GM19438 (cell line): ENCODE results near the gene MYZAP.

Experiments
- ATAC-seq: cut with Tn5 transposase; IDR thresholded peaks from one replicate; pipeline ENCODE4 v1.9.1; 2021; ENCODE audit warnings: low read depth; ENCODE audit not compliant: unreplicated experiment

MYZAP gene

GRCh38 chr15:57690341-57690966, 98.8 kb downstream of the MYZAP start:
- no peak for ATAC-seq

GRCh38 chr15:57691082-57691481, 99.4 kb downstream of the MYZAP start:
- no peak for ATAC-seq

GRCh38 chr15:57692709-57693108, 101.0 kb downstream of the MYZAP start:
- no peak for ATAC-seq

GRCh38 chr15:57694279-57694678, 102.6 kb downstream of the MYZAP start:
- no peak for ATAC-seq

- no peak for ATAC-seq
These were observed 104.4 kb downstream of the MYZAP start for GRCh38 chr15:57696146-57696545.

GRCh38 chr15:57697588-57697987, 105.9 kb downstream of the MYZAP start:
- no peak for ATAC-seq

- no peak for ATAC-seq
These were observed 106.5 kb downstream of the MYZAP start for GRCh38 chr15:57698243-57698642.

GRCh38 chr15:57698991-57699390, 107.3 kb downstream of the MYZAP start:
- ATAC-seq, result no peak

- no peak for ATAC-seq
These were observed 111.7 kb downstream of the MYZAP start for GRCh38 chr15:57703387-57703786.

GRCh38 chr15:57704441-57704840, 112.7 kb downstream of the MYZAP start:
- ATAC-seq, result no peak

GRCh38 chr15:57705746-57706404, 114.2 kb downstream of the MYZAP start:
- no peak for ATAC-seq

- peak; percentile 98 for ATAC-seq
These were observed 114.9 kb downstream of the MYZAP start, which contains the start of gene POLR2M for GRCh38 chr15:57706405-57707209. Gene POLR2M, plus strand, starts transcription at chr15:57706714. Its CDS starts 129 bp downstream, at chr15:57706843.

- no peak for ATAC-seq
These were observed 116.3 kb downstream of the MYZAP start for GRCh38 chr15:57708047-57708446.

- no peak for ATAC-seq
These were observed 126.6 kb downstream of the MYZAP start for GRCh38 chr15:57718309-57718708.

GRCh38 chr15:57720867-57721266, 129.2 kb downstream of the MYZAP start:
- no peak for ATAC-seq

- no peak for ATAC-seq
These were observed 134.7 kb downstream of the MYZAP start for GRCh38 chr15:57726411-57726810.

- no peak for ATAC-seq
These were observed 135.3 kb downstream of the MYZAP start for GRCh38 chr15:57727031-57727430.

GRCh38 chr15:57728436-57728835, 136.7 kb downstream of the MYZAP start:
- ATAC-seq, result no peak

- ATAC-seq, result no peak
These were observed 139.2 kb downstream of the MYZAP start for GRCh38 chr15:57730876-57731275.

GRCh38 chr15:57731530-57732103, 139.9 kb downstream of the MYZAP start:
- ATAC-seq, result no peak
